Motor neuron (in vitro differentiated cells): Measurements from ENCODE around the gene LMCD1. TPM values are rescaled to one million over a fixed set of nuclear protein-coding genes. Genes with fewer than 3 reads are reported as not detected.
A peak's percentile ranks its signal among the peaks of the same experiment; 100 is the strongest.

Experiments used
- ATAC-seq, 8 experiments: fragments of 200-7000 bp; cut with Tn5 transposase; replicated peaks in 6 of 8; 2 replicates each; pipeline ENCODE4 v1.8.0; 2021; ENCODE audit warnings: mild to moderate bottlenecking in 8 of 8, moderate library complexity in 8 of 8
- H3K27ac ChIP-seq, 2 donors: fragments of 250-450 bp; sonication (Bioruptor Pico); 2 replicates each; pipeline ENCODE4 v1.9.0; 2021; ENCODE audit warnings: antibody characterized with exemption in 2 of 2, mild to moderate bottlenecking in 2 of 2, moderate library complexity in 1 of 2
- H3K4me1 ChIP-seq, 2 donors: fragments of 250-450 bp; sonication (Bioruptor Pico); replicated peaks in 1 of 2; 2 replicates each; pipeline ENCODE4 v1.6.1; 2021; ENCODE audit warnings: antibody characterized with exemption in 2 of 2, mild to moderate bottlenecking in 2 of 2, moderate library complexity in 1 of 2
- H3K4me3 ChIP-seq, 5 donors: fragments of 250-450 bp; sonication (Bioruptor Pico); 2 replicates each; pipeline ENCODE4 v1.9.0; 2021; ENCODE audit warnings: antibody characterized with exemption in 5 of 5, mild to moderate bottlenecking in 5 of 5, moderate library complexity in 4 of 5
- WGBS, 10 experiments: fragments of 450-650 bp; shearing (Covaris generic); methylation state at CpG; one replicate each; pipeline ENCODE4 v1.0.0; 2022; 5-methylcytosine and 5-hydroxymethylcytosine counted together
- in situ Hi-C, 9 experiments: fragments of 400-800 bp; cut with MboI; loops; one replicate each; pipeline ENCODE4 v1.15.0; 2021; ENCODE audit warnings: low sequenced_read_pairs in 9 of 9, low pct_unique_long_range_greater_than_20kb in 2 of 9; ENCODE audit not compliant: unreplicated experiment in 9 of 9
- total RNA-seq, 8 experiments: library from RNA; unstranded; fragments of 300-600 nt; gene quantifications; 2 replicates each; pipeline versions ENCODE4 v1.2.3 to v1.2.4, GENCODE V29; 2022

The LMCD1 gene
- total RNA-seq, 8 experiments from 2014 or later: 1.8 to 57.1 (median 5.3) TPM

GRCh38 chr3:8500319-8500988 is 1.2 kb upstream of the LMCD1 start:
- H3K4me1 ChIP-seq: peaks cover 26 to 27% of the 10 kb centered on the region in 2 donors
- peak overlapping the region; percentile 25 to 36 for H3K27ac ChIP-seq
- ATAC-seq: no peak
- WGBS, 10 experiments: 0 to 63% (median 50%) methylated on average over 2 to 6 of the region's 11 CpGs; no CpG with 5 or more reads in 5 of the 10 experiments
- peak overlapping the region; percentile 44 to 66 (median 46) for H3K4me3 ChIP-seq
- in situ Hi-C loops: loop anchor here in 1 of 9 experiments (10.0 kb wide), 1 partner anchor 56 kb away; no protein-coding TSS in a partner anchor

DNA sequence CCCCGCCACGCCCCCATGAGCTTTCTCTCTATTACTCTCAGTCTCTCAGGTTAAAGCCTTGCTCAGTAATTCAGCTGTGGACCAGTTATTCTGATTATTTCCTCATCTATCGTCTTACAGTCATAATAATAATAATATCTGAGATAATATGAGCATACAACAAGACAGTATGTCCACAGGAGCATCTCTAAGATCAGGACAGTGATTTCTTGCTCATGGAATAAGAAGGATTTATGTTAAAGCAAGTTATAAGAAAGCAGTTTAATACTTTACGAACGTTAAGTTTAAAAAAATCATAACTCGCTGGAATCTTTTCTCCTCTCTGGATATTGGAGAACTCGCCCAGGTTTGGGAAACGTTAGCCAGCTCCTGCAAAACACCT is 643 bp upstream of the LMCD1 start:
- ATAC-seq: no peak
- WGBS, 10 experiments: 0 to 50% (median 13%) methylated on average over 2 to 7 of the region's 8 CpGs; no CpG with 5 or more reads in 2 of the 10 experiments
- peak overlapping the region; percentile 44 to 66 (median 46) for H3K4me3 ChIP-seq
- H3K27ac ChIP-seq: peak overlapping the region; percentile 84 to 88
- in situ Hi-C loops: loop anchor here in 1 of 9 experiments (10.0 kb wide), 1 partner anchor 56 kb away; no protein-coding TSS in a partner anchor
- H3K4me1 ChIP-seq: peaks cover 26 to 27% of the 10 kb centered on the region in 2 donors

- in situ Hi-C loops: loop anchor here in 1 of 9 experiments (10.0 kb wide), 1 partner anchor 59 kb away; no protein-coding TSS in a partner anchor
- ATAC-seq: peak in 1 of 8 experiments; percentile 0
- 0 to 100% methylated on average over 1 of the region's 1 CpG; no CpG with 5 or more reads in 8 of the 10 experiments for WGBS, 10 experiments
- no peak overlapping the region for H3K4me3 ChIP-seq
- H3K4me1 ChIP-seq: peaks cover 24 to 34% of the 10 kb centered on the region in 2 donors
- no peak overlapping the region for H3K27ac ChIP-seq
Observed at GRCh38 chr3:8503461-8503860, 1.8 kb downstream of the LMCD1 start.

GRCh38 chr3:8503871-8504610 is 2.4 kb downstream of the LMCD1 start:
- H3K4me1 ChIP-seq: peaks cover 18 to 28% of the 10 kb centered on the region in 2 donors
- peak in 1 of 8 experiments; percentile 1 for ATAC-seq
- in situ Hi-C loops: loop anchor here in 1 of 9 experiments (10.0 kb wide), 1 partner anchor 59 kb away; no protein-coding TSS in a partner anchor
- H3K4me3 ChIP-seq: no peak overlapping the region
- 14 to 96% (median 86%) methylated on average over 1 to 8 of the region's 8 CpGs; no CpG with 5 or more reads in 1 of the 10 experiments for WGBS, 10 experiments
- H3K27ac ChIP-seq: no peak overlapping the region

- Histone ChIP-seq H3K27ac (no peak overlapping the region), H3K4me3 (no peak overlapping the region), H3K4me1 (peaks cover 14 to 23% of the 10 kb centered on the region in 2 donors)
- WGBS, 10 experiments: 41 to 100% (median 67%) methylated on average over 1 to 4 of the region's 4 CpGs; no CpG with 5 or more reads in 2 of the 10 experiments
- no peak for ATAC-seq
- in situ Hi-C loops: loop anchor here in 1 of 9 experiments (10.0 kb wide), 1 partner anchor 60 kb away; no protein-coding TSS in a partner anchor
Observed at GRCh38 chr3:8504611-8504973, 3.0 kb downstream of the LMCD1 start.

- in situ Hi-C loops: loop anchor here in 1 of 9 experiments (10.0 kb wide), 1 partner anchor 61 kb away; no protein-coding TSS in a partner anchor
- no peak for ATAC-seq
- Histone ChIP-seq H3K27ac (no peak overlapping the region), H3K4me3 (no peak overlapping the region), H3K4me1 (peaks cover 4 to 12% of the 10 kb centered on the region in 2 donors)
- WGBS, 10 experiments: 38 to 100% (median 78%) methylated on average over 1 to 3 of the region's 3 CpGs; no CpG with 5 or more reads in 3 of the 10 experiments
Observed at GRCh38 chr3:8505621-8506020, 4.0 kb downstream of the LMCD1 start.

DNA sequence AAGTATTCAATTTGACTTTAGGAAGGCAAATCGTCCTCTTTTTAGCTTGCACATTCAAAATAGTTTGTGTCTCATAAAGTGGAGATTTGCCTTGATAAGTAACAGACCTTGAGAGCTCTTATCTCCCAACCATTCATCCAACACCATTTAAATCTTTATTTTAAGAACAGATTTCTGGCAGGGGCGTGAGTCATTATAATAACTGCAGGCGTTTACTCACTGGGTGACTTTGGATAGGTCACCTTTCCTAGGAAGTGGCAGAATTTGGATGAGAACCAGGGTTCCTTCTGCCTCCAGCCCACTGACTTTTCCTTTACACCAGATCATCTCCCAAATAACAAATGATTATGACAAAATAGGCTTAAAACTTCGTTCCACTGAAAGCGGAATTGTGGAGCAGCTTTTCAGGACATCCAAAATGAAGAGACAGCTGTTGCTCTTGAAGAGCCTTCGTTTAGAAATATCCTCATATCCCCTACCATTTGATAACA is 5.0 kb downstream of the LMCD1 start:
- no peak for ATAC-seq
- 38 to 95% (median 74%) methylated on average over 1 to 6 of the region's 6 CpGs for WGBS, 10 experiments
- in situ Hi-C loops: loop anchor here in 1 of 9 experiments (10.0 kb wide), 1 partner anchor 62 kb away; no protein-coding TSS in a partner anchor
- Histone ChIP-seq H3K4me3 (no peak overlapping the region), H3K27ac (no peak overlapping the region), H3K4me1 (peaks cover 2 to 11% of the 10 kb centered on the region in 2 donors)

GRCh38 chr3:8507496-8507895 is 5.9 kb downstream of the LMCD1 start:
- 43 to 100% (median 59%) methylated on average over 1 to 3 of the region's 3 CpGs; no CpG with 5 or more reads in 1 of the 10 experiments for WGBS, 10 experiments
- Histone ChIP-seq H3K27ac (no peak overlapping the region), H3K4me3 (no peak overlapping the region), H3K4me1 (peaks cover 0 to 11% of the 10 kb centered on the region in 2 donors)
- in situ Hi-C loops: loop anchor here in 1 of 9 experiments (10.0 kb wide), 1 partner anchor 63 kb away; no protein-coding TSS in a partner anchor
- ATAC-seq: no peak

DNA sequence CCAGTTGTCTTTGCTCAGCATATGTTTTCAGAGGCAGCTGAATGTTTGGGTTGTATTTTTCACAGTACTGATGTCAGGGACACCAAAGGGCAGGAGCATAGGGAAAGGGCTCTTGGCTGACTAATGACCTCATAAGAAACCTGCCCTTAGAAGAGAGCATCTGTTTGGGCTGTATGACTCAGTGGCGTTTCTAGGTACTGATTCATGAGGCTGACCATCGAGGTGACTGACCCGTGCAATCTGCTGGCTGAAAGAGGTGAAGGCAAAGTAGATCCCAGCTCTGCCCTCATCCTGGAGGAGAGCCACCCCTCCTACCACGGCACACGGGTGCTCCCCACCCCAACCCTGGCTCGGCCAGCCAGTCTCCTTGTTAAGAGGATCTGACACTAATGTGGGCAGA is 8.3 kb downstream of the LMCD1 start:
- in situ Hi-C loops: loop anchor here in 1 of 9 experiments (10.0 kb wide), 1 partner anchor 65 kb away; no protein-coding TSS in a partner anchor
- 0 to 93% (median 80%) methylated on average over 1 to 4 of the region's 6 CpGs; no CpG with 5 or more reads in 5 of the 10 experiments for WGBS, 10 experiments
- Histone ChIP-seq H3K27ac (no peak overlapping the region), H3K4me3 (no peak overlapping the region), H3K4me1 (peaks cover 0 to 11% of the 10 kb centered on the region in 2 donors)
- peak in 7 of 8 experiments; percentile 35 to 63 (median 45) for ATAC-seq

DNA sequence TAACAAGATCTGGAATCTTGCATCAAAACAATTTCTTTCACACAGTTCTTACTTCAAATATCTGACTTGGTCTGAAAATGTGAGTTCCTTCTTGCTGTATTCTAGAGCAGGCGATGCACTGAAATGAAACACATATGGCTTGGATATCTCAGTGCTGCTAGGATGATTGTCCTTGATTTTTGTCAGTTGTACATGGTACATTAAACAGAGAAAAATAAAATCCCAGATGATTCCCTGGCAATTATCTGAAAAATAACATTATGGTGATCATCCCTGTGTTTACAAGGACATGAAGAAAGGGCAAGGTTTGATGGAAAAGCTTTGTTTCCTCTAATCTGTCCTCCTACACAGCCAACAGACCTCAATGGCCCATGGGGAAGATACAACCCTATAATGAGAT is 10.6 kb downstream of the LMCD1 start:
- Histone ChIP-seq H3K4me3 (no peak overlapping the region), H3K27ac (no peak overlapping the region), H3K4me1 (peaks cover 0 to 11% of the 10 kb centered on the region in 2 donors)
- in situ Hi-C loops: no loop called here
- ATAC-seq: no peak
- whole genome bisulfite sequencing, 10 experiments: 71 to 100% (median 100%) methylated on average over 1 of the region's 1 CpG; no CpG with 5 or more reads in 3 of the 10 experiments

GRCh38 chr3:8516047-8516661 is 14.5 kb downstream of the LMCD1 start:
- 78 to 100% (median 95%) methylated on average over 1 to 8 of the region's 9 CpGs for WGBS, 10 experiments
- no peak for ATAC-seq
- in situ Hi-C loops: no loop called here
- H3K4me1 ChIP-seq: no peaks in the 10 kb centered on the region
- H3K27ac ChIP-seq: no peak overlapping the region
- no peak overlapping the region for H3K4me3 ChIP-seq

- 75 to 100% (median 94%) methylated on average over 1 to 2 of the region's 2 CpGs; no CpG with 5 or more reads in 4 of the 10 experiments for WGBS, 10 experiments
- in situ Hi-C loops: no loop called here
- no peak for ATAC-seq
- H3K4me3 ChIP-seq: no peak overlapping the region
- H3K27ac ChIP-seq: no peak overlapping the region
- H3K4me1 ChIP-seq: no peaks in the 10 kb centered on the region
Observed at GRCh38 chr3:8516783-8517182, 15.2 kb downstream of the LMCD1 start.
